ENCODE results near the gene POU6F2. TPM values are rescaled to one million over a fixed set of nuclear protein-coding genes. Genes with fewer than 3 reads are reported as not detected.

POU6F2 gene
- total and polyA plus RNA-seq, 2 experiments from 2014 or later = 7.2 to 7.3 TPM

DNA sequence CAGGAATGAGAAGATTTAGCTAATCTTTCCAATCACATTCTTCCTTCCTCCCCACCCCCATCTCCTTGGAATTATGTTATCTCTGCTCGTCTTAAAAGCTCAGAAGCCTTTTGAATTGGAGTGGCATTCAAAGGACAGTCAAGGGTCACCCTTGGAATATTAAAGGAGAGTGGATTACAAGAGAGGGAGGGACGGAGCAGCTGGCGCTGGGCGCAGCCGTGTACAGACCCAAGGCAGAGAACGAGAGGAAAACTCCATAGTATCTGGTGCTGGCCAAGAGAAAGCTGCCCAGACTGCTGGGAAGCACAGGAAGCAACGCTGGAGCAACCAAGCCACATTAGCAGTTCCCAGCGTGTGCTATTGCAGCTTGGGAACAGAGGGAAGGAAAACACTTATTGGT, 95.7 kb downstream of the POU6F2 start:
- no peaks in the 10 kb centered on the region for H3K9me2 ChIP-seq (ENCODE audit: insufficient read depth)
- no peaks in the 10 kb centered on the region for H3K79me2 ChIP-seq (replicated peaks; ENCODE audit: insufficient read depth)
- H3K4me3 ChIP-seq = no peak overlapping the region
- Mint-ChIP-seq H3K9me3 (peaks cover 5% of the 10 kb centered on the region; the same call in 2 of the 3 replicates), H3K36me3 (ENCODE audit: low read depth) (no peaks in the 10 kb centered on the region; the same call in 2 of the 3 replicates), H3K4me1 (peaks cover 16% of the 10 kb centered on the region), H3K27me3 (ENCODE audit: insufficient read depth, low read depth, poor library complexity) (peaks cover 4% of the 10 kb centered on the region), H3K27ac (peak overlapping the region; percentile 72), H3K4me3 (no peak overlapping the region)
- peaks cover 12% of the 10 kb centered on the region for H3K4me1 ChIP-seq (ENCODE audit: insufficient read depth)
- no peak overlapping the region for H3K27ac ChIP-seq (ENCODE audit: low read depth)
- DNase-seq (ENCODE audit: low spot score) = peak; percentile 35
- peak overlapping the region; percentile 61; the same call in 1 of the 2 replicates for H2AFZ ChIP-seq
- TF ChIP-seq, protein P1, sequence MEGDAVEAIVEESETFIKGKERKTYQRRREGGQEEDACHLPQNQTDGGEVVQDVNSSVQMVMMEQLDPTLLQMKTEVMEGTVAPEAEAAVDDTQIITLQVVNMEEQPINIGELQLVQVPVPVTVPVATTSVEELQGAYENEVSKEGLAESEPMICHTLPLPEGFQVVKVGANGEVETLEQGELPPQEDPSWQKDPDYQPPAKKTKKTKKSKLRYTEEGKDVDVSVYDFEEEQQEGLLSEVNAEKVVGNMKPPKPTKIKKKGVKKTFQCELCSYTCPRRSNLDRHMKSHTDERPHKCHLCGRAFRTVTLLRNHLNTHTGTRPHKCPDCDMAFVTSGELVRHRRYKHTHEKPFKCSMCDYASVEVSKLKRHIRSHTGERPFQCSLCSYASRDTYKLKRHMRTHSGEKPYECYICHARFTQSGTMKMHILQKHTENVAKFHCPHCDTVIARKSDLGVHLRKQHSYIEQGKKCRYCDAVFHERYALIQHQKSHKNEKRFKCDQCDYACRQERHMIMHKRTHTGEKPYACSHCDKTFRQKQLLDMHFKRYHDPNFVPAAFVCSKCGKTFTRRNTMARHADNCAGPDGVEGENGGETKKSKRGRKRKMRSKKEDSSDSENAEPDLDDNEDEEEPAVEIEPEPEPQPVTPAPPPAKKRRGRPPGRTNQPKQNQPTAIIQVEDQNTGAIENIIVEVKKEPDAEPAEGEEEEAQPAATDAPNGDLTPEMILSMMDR (conservative IDR thresholded peaks at IDR 0.05; ENCODE audit: low read depth in 2 of 2) = no peak
- TF ChIP-seq, protein P2, sequence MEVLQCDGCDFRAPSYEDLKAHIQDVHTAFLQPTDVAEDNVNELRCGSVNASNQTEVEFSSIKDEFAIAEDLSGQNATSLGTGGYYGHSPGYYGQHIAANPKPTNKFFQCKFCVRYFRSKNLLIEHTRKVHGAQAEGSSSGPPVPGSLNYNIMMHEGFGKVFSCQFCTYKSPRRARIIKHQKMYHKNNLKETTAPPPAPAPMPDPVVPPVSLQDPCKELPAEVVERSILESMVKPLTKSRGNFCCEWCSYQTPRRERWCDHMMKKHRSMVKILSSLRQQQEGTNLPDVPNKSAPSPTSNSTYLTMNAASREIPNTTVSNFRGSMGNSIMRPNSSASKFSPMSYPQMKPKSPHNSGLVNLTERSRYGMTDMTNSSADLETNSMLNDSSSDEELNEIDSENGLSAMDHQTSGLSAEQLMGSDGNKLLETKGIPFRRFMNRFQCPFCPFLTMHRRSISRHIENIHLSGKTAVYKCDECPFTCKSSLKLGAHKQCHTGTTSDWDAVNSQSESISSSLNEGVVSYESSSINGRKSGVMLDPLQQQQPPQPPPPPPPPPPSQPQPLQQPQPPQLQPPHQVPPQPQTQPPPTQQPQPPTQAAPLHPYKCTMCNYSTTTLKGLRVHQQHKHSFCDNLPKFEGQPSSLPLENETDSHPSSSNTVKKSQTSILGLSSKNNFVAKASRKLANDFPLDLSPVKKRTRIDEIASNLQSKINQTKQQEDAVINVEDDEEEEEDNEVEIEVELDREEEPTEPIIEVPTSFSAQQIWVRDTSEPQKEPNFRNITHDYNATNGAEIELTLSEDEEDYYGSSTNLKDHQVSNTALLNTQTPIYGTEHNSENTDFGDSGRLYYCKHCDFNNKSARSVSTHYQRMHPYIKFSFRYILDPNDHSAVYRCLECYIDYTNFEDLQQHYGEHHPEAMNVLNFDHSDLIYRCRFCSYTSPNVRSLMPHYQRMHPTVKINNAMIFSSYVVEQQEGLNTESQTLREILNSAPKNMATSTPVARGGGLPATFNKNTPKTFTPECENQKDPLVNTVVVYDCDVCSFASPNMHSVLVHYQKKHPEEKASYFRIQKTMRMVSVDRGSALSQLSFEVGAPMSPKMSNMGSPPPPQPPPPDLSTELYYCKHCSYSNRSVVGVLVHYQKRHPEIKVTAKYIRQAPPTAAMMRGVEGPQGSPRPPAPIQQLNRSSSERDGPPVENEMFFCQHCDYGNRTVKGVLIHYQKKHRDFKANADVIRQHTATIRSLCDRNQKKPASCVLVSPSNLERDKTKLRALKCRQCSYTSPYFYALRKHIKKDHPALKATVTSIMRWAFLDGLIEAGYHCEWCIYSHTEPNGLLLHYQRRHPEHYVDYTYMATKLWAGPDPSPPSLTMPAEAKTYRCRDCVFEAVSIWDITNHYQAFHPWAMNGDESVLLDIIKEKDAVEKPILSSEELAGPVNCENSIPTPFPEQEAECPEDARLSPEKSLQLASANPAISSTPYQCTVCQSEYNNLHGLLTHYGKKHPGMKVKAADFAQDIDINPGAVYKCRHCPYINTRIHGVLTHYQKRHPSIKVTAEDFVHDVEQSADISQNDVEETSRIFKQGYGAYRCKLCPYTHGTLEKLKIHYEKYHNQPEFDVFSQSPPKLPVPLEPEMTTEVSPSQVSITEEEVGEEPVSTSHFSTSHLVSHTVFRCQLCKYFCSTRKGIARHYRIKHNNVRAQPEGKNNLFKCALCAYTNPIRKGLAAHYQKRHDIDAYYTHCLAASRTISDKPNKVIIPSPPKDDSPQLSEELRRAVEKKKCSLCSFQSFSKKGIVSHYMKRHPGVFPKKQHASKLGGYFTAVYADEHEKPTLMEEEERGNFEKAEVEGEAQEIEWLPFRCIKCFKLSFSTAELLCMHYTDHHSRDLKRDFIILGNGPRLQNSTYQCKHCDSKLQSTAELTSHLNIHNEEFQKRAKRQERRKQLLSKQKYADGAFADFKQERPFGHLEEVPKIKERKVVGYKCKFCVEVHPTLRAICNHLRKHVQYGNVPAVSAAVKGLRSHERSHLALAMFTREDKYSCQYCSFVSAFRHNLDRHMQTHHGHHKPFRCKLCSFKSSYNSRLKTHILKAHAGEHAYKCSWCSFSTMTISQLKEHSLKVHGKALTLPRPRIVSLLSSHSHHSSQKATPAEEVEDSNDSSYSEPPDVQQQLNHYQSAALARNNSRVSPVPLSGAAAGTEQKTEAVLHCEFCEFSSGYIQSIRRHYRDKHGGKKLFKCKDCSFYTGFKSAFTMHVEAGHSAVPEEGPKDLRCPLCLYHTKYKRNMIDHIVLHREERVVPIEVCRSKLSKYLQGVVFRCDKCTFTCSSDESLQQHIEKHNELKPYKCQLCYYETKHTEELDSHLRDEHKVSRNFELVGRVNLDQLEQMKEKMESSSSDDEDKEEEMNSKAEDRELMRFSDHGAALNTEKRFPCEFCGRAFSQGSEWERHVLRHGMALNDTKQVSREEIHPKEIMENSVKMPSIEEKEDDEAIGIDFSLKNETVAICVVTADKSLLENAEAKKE (CRISPR knock-in tag; IDR thresholded peaks at IDR 0.05) = no peak
- no peak for TF ChIP-seq ZNF331 (CRISPR knock-in tag; IDR thresholded peaks at IDR 0.05; ENCODE audit: low read depth)
- TF ChIP-seq, protein P3, sequence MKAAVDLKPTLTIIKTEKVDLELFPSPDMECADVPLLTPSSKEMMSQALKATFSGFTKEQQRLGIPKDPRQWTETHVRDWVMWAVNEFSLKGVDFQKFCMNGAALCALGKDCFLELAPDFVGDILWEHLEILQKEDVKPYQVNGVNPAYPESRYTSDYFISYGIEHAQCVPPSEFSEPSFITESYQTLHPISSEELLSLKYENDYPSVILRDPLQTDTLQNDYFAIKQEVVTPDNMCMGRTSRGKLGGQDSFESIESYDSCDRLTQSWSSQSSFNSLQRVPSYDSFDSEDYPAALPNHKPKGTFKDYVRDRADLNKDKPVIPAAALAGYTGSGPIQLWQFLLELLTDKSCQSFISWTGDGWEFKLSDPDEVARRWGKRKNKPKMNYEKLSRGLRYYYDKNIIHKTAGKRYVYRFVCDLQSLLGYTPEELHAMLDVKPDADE (IDR thresholded peaks at IDR 0.05) = no peak
- H3K4me2 ChIP-seq = 0 out of 2 replicates have a peak overlapping the region, but pooled peaks have one; percentile 43
- no peaks in the 10 kb centered on the region for H3K36me3 ChIP-seq (ENCODE audit: insufficient read depth)
- no peaks in the 10 kb centered on the region for H3F3A ChIP-seq (replicated peaks; ENCODE audit: low read depth)
- H3K27me3 ChIP-seq (ENCODE audit: insufficient read depth) = no peaks in the 10 kb centered on the region
- ATAC-seq = peak; percentile 87
- no peaks in the 10 kb centered on the region for H4K20me1 ChIP-seq (replicated peaks; ENCODE audit: insufficient read depth)

Measured in GM23338 (cell line).